ENCODE data around the gene MICAL3. TPM values are rescaled to one million over a fixed set of nuclear protein-coding genes. Genes with fewer than 3 reads are reported as not detected.

MICAL3 gene
- total RNA-seq, 1 experiment from 2014 or later = 47.1 TPM

DNA sequence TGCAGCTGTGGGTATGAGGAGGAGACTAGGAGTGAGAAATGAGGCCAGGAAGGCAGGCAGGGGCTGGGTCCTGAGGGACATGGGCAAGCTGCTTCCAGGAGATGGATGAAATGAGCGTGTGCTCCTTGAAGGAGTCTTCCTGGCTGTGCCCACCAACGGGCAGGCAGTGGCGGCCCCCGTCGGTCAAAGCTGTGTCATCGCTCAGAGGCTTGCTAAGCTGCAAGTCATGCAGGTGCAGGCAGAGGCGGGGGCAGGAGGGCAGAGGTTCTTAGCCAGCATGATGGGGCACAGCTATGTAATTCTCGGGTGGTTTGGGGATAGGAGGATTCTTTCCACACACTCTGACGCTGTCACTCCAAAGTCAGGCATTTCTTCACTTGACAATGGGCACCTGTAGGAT is 40.9 kb upstream of the MICAL3 start:
- Histone ChIP-seq H3K27ac (ENCODE audit: low read length) (no peak overlapping the region), H3K4me1 (ENCODE audit: control insufficient read depth, insufficient read depth, low read length) (no peaks in the 10 kb centered on the region), H3K36me3 (ENCODE audit: control insufficient read depth, insufficient read depth, low read length) (no peaks in the 10 kb centered on the region), H3K27me3 (ENCODE audit: control insufficient read depth, insufficient read depth, low read length) (no peaks in the 10 kb centered on the region), H3K4me3 (ENCODE audit: low read depth in 2 of 2, low read length in 2 of 2) (no peak overlapping the region), H3K9me3 (ENCODE audit: control insufficient read depth, insufficient read depth, low read depth, low read length) (no peaks in the 10 kb centered on the region)
- in situ Hi-C loops (cut with HindIII; ENCODE audit: low pct_unique_long_range_greater_than_20kb, low sequenced_read_pairs) = no loop called here
- ChIA-PET CTCF (interaction anchor here (1.4 kb wide), 1 partner anchor 11 kb away, joined by 4 read pairs; no protein-coding TSS in a partner anchor), POLR2A (no interaction called here)
- no TSS peak for BruUV-seq (replicated peaks)
- no peak for ATAC-seq
- intact Hi-C loops (cut with micrococcal nuclease; ENCODE audit: unreplicated experiment) = no loop called here
- no peak for DNase-seq (ENCODE audit: low read depth, low spot score)
- TF ChIP-seq REST (IDR thresholded peaks at IDR 0.05; ENCODE audit: insufficient read depth in 1 of 2, low read depth in 2 of 2, low read length in 1 of 2) (no peak), TCF7L2 (IDR thresholded peaks at IDR 0.05; ENCODE audit: low read depth, low read length) (no peak), POLR2AphosphoS5 (IDR thresholded peaks at IDR 0.05; ENCODE audit: low read depth, low read length) (no peak), SIN3A (IDR thresholded peaks at IDR 0.05; ENCODE audit: borderline replicate concordance, insufficient read depth, low read depth, low read length) (no peak)
- TF ChIP-seq, protein P1, sequence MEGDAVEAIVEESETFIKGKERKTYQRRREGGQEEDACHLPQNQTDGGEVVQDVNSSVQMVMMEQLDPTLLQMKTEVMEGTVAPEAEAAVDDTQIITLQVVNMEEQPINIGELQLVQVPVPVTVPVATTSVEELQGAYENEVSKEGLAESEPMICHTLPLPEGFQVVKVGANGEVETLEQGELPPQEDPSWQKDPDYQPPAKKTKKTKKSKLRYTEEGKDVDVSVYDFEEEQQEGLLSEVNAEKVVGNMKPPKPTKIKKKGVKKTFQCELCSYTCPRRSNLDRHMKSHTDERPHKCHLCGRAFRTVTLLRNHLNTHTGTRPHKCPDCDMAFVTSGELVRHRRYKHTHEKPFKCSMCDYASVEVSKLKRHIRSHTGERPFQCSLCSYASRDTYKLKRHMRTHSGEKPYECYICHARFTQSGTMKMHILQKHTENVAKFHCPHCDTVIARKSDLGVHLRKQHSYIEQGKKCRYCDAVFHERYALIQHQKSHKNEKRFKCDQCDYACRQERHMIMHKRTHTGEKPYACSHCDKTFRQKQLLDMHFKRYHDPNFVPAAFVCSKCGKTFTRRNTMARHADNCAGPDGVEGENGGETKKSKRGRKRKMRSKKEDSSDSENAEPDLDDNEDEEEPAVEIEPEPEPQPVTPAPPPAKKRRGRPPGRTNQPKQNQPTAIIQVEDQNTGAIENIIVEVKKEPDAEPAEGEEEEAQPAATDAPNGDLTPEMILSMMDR (IDR thresholded peaks at IDR 0.05) = no peak

GRCh38 chr22:18064636-18065035 is 40.3 kb upstream of the MICAL3 start:
- no TSS peak for BruUV-seq (replicated peaks)
- no peak for ATAC-seq
- H3K27ac ChIP-seq (ENCODE audit: low read length) = no peak overlapping the region

More at GRCh38 chr22:18064636-18065035, 40.3 kb upstream of the MICAL3 start:
- in situ Hi-C loops (cut with HindIII; ENCODE audit: low pct_unique_long_range_greater_than_20kb, low sequenced_read_pairs) = no loop called here
- Histone ChIP-seq H3K4me3 (ENCODE audit: low read depth in 2 of 2, low read length in 2 of 2) (no peak overlapping the region), H3K27me3 (ENCODE audit: control insufficient read depth, insufficient read depth, low read length) (no peaks in the 10 kb centered on the region), H3K4me1 (ENCODE audit: control insufficient read depth, insufficient read depth, low read length) (no peaks in the 10 kb centered on the region), H3K36me3 (ENCODE audit: control insufficient read depth, insufficient read depth, low read length) (no peaks in the 10 kb centered on the region), H3K9me3 (ENCODE audit: control insufficient read depth, insufficient read depth, low read depth, low read length) (no peaks in the 10 kb centered on the region)
- intact Hi-C loops (cut with micrococcal nuclease; ENCODE audit: unreplicated experiment) = no loop called here
- ChIA-PET POLR2A (no interaction called here), CTCF (interaction anchor here (1.4 kb wide), 1 partner anchor 11 kb away, joined by 4 read pairs; no protein-coding TSS in a partner anchor)
- DNase-seq (ENCODE audit: low read depth, low spot score) = no peak
- no peak for TF ChIP-seq REST (IDR thresholded peaks at IDR 0.05; ENCODE audit: insufficient read depth in 1 of 2, low read depth in 2 of 2, low read length in 1 of 2)
- TF ChIP-seq POLR2AphosphoS5 (IDR thresholded peaks at IDR 0.05; ENCODE audit: low read depth, low read length) = no peak
- TF ChIP-seq TCF7L2 (IDR thresholded peaks at IDR 0.05; ENCODE audit: low read depth, low read length) = no peak
- TF ChIP-seq, protein P1 (IDR thresholded peaks at IDR 0.05) = no peak
- no peak for TF ChIP-seq SIN3A (IDR thresholded peaks at IDR 0.05; ENCODE audit: borderline replicate concordance, insufficient read depth, low read depth, low read length)

Measured in Panc1 (cell line).